Duodenal mucosa (tissue), 2 donors: ENCODE measurements around the gene CHEK2.

Source experiments
- H3K27ac ChIP-seq: one replicate; pipeline ENCODE4 v1.7.0; 2013; ENCODE audit warnings: low read depth, low read length
- H3K27me3 ChIP-seq, 2 donors: one replicate each; pipeline ENCODE4 v1.7.0; 2013; ENCODE audit warnings: low read length in 2 of 2, control low read depth in 1 of 2; ENCODE audit not compliant: insufficient read depth in 2 of 2, control insufficient read depth in 1 of 2
- H3K36me3 ChIP-seq, 2 donors: one replicate each; pipeline ENCODE4 v1.7.0; 2013; ENCODE audit warnings: low read length in 2 of 2, control low read depth in 1 of 2; ENCODE audit not compliant: insufficient read depth in 2 of 2, control insufficient read depth in 1 of 2
- H3K4me1 ChIP-seq, 2 donors: one replicate each; pipeline ENCODE4 v1.7.0; 2013; ENCODE audit warnings: low read length in 2 of 2, control low read depth in 1 of 2; ENCODE audit not compliant: insufficient read depth in 2 of 2, control insufficient read depth in 1 of 2
- H3K4me3 ChIP-seq, 2 donors: one replicate each; pipeline ENCODE4 v1.7.0; 2013; ENCODE audit warnings: low read length in 2 of 2, low read depth in 1 of 2
- H3K9ac ChIP-seq, 2 donors: one replicate each; pipeline ENCODE4 v1.7.0; 2013; ENCODE audit warnings: low read length in 2 of 2, low read depth in 1 of 2
- H3K9me3 ChIP-seq, 2 donors: one replicate each; pipeline ENCODE4 v1.7.0; 2013; ENCODE audit warnings: low read length in 2 of 2, control low read depth in 1 of 2; ENCODE audit not compliant: control insufficient read depth in 1 of 2

The CHEK2 gene

DNA sequence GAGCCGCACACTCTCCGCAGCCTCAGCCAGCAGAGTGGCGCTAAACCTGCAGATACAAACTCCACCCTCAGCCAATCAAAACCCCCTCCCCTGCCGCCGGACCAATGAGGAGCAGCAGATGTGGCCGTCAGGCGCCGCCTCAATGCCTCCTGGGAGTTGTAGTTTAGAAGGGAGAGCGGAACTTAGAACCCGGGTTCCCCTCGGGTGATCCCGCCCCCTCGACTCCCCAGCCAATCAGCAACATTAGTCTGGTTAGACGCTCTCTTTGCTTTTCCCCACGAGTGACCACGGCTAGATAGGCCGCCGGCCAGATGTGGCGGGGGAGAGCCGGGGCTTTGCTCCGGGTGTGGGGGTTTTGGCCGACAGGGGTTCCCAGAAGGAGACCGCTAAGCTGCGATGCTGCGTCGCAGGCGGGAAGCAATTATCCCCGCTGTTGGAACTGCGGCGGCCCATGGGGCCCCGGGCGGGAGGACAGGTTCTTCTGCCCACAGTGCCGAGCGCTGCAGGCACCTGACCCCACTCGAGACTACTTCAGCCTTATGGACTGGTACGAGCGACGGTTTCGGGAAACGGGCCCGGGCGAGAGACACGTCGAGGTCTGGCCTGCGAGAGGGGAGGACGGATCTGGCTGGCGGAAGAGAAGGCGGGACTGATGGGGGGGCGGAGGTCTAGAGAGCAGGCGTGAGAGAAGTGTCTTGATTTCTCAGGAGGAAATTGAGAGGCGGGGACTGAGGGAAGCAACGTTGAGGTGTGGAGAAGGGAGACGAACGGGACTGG is at the start of gene CHEK2, which contains the start of gene HSCB:
TSS of gene CHEK2 (minus strand) at position 36 of the 777 bp plus-strand sequence. CDS start 7,099 bp downstream, outside the sequence.
TSS of gene HSCB (plus strand) at position 255 of the 777 bp plus-strand sequence. CDS start at position 312, 57 bp downstream.
- H3K9ac ChIP-seq, result peak within 1 kb of the TSS; percentile 89 to 94
- H3K4me1 ChIP-seq, result peaks cover 12 to 19% of the 10 kb centered on the region in 2 donors
- H3K4me3 ChIP-seq, result peak within 1 kb of the TSS; percentile 76 to 96
- peak within 1 kb of the TSS; percentile 92 for H3K27ac ChIP-seq
- H3K36me3 ChIP-seq, result peaks cover 11 to 26% of the 10 kb centered on the region in 2 donors
- H3K9me3 ChIP-seq, result no peaks in the 10 kb centered on the region
- no peaks in the 10 kb centered on the region for H3K27me3 ChIP-seq

GRCh38 chr22:28791124-28791523 is 49.5 kb upstream of the CHEK2 start:
- no peaks in the 10 kb centered on the region for H3K27me3 ChIP-seq
- H3K4me3 ChIP-seq, result no peak overlapping the region
- H3K36me3 ChIP-seq, result peaks cover 27 to 43% of the 10 kb centered on the region in 2 donors
- no peak overlapping the region for H3K9ac ChIP-seq
- H3K27ac ChIP-seq, result no peak overlapping the region
- H3K4me1 ChIP-seq, result peaks cover 9 to 14% of the 10 kb centered on the region in 2 donors
- no peaks in the 10 kb centered on the region for H3K9me3 ChIP-seq

DNA sequence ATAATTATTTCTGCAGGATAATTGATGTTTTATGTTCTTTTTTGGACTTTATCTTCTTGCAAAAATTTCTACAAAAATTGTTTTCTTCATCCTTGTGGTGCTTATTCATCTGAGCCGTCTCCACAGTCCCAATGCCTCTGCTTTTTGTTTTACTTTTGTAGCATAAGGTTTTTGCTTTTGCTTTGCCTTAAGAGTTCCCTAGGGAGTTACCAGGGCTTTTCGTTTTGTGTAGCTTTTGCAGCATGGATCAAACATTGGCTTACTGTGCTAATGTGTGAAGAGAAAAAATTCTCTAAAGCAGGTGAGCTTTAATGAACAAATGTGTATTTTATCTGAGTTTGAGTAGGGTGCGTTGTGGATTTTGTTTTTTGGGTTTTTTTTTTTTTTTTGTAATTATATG is 47.0 kb upstream of the CHEK2 start:
- H3K27me3 ChIP-seq, result no peaks in the 10 kb centered on the region
- no peak overlapping the region for H3K9ac ChIP-seq
- peaks cover 14 to 21% of the 10 kb centered on the region in 2 donors for H3K4me1 ChIP-seq
- no peaks in the 10 kb centered on the region for H3K9me3 ChIP-seq
- no peak overlapping the region for H3K4me3 ChIP-seq
- H3K27ac ChIP-seq, result no peak overlapping the region
- H3K36me3 ChIP-seq, result peaks cover 12 to 42% of the 10 kb centered on the region in 2 donors

DNA sequence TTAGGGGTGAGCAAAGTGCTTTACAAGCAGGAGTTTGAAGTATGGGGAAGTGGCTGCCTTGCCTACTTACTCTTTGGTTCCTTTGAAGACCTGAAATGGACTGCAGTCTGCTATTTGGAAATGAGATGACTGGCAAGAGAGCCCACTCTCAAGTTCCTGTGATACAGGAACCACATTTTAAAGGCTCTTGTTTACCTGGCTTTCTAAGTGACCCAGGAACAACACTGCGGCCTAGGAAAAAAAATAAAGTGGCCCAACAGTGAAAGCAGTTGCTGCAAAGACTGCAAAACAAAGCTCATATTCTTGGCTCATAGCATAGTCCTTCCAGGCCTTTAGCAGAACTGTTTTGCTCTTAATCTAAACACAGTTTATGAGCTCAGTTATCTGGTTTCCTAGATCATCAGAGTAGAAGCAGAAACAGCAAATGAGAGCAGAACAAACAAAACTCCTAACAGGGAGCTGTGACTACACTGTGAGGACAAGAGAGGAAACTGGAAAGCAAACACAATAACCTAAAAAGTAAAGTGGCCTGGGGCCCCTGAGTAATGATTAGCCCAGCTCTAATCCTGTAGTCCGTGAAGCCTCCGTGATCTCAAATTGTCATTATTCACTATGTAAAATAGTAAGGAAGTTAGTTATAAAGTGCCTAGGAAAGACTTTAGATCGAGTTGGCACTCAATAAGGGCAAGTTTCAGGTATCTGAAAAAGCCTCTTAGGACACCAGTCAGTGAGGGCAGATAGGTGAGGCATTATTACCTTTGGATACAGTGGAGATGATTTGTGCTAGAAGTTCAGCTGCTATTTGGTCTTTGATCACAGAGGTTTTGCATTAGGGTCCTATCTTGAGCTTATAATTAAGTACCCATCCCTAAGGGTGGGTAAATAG is 42.4 kb upstream of the CHEK2 start:
- H3K4me1 ChIP-seq, result peaks cover 22 to 23% of the 10 kb centered on the region in 2 donors
- H3K27ac ChIP-seq, result peak overlapping the region; percentile 30
- H3K36me3 ChIP-seq, result peaks cover 15 to 46% of the 10 kb centered on the region in 2 donors
- H3K4me3 ChIP-seq, result no peak overlapping the region
- H3K9me3 ChIP-seq, result no peaks in the 10 kb centered on the region
- peak overlapping the region in 1 of 2 donors; percentile 21 for H3K9ac ChIP-seq
- no peaks in the 10 kb centered on the region for H3K27me3 ChIP-seq

DNA sequence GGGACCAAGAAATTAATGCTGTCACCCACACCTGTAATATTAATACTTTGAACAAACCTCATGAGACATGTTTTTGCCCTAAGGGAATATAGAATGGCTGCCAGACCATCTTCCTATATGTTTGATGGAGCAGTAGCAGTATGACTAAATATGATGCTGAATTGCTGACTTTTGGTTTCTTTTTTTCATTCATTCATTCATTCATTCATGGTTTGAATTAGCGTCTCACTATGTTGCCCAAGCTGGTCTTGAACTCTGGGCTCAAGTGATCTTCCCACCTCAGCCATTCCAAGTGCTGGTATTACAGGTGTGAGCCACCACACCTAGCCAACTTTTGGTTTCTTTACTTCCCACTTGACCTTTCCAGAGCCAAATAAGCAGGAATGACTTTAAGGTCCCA is 38.7 kb upstream of the CHEK2 start:
- Histone ChIP-seq H3K27ac (no peak overlapping the region), H3K4me1 (peaks cover 26% of the 10 kb centered on the region in 2 donors), H3K36me3 (peaks cover 7 to 43% of the 10 kb centered on the region in 2 donors), H3K9me3 (no peaks in the 10 kb centered on the region), H3K9ac (no peak overlapping the region), H3K4me3 (no peak overlapping the region), H3K27me3 (no peaks in the 10 kb centered on the region)

GRCh38 chr22:28779833-28780232 is 38.2 kb upstream of the CHEK2 start:
- no peak overlapping the region for H3K27ac ChIP-seq
- H3K9ac ChIP-seq, result no peak overlapping the region
- no peak overlapping the region for H3K4me3 ChIP-seq
- H3K36me3 ChIP-seq, result peaks cover 7 to 40% of the 10 kb centered on the region in 2 donors
- peaks cover 22 to 26% of the 10 kb centered on the region in 2 donors for H3K4me1 ChIP-seq
- H3K27me3 ChIP-seq, result no peaks in the 10 kb centered on the region
- H3K9me3 ChIP-seq, result no peaks in the 10 kb centered on the region

- Histone ChIP-seq H3K27ac (no peak overlapping the region), H3K9ac (no peak overlapping the region), H3K9me3 (no peaks in the 10 kb centered on the region), H3K36me3 (peaks cover 0 to 18% of the 10 kb centered on the region in 2 donors), H3K4me1 (peaks cover 3 to 8% of the 10 kb centered on the region in 2 donors), H3K4me3 (no peak overlapping the region), H3K27me3 (no peaks in the 10 kb centered on the region)
Measured at GRCh38 chr22:28774378-28774777, 32.8 kb upstream of the CHEK2 start.

DNA sequence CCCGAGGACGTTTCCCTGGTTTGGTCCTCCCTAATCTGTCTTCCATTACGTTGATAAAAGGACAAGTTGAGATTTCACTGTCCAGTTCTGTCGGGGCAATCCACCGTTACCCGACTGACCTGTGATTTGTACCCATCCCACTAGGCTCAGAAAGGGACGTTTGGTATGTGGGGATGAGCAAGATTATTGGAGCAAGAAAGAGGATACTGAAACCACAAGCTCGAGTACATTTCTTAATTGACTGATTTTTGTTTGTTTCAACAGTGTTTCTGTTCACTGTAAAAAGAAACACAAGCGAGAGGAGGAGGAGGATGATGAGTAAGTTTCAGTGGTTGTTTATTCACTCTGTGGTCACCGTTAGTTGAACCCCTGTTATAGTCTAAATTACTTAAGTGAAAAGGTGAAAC is 31.8 kb upstream of the CHEK2 start:
- Histone ChIP-seq H3K4me1 (peaks cover 0 to 8% of the 10 kb centered on the region in 2 donors), H3K9me3 (no peaks in the 10 kb centered on the region), H3K27me3 (no peaks in the 10 kb centered on the region), H3K27ac (peak overlapping the region; percentile 63), H3K9ac (peak overlapping the region; percentile 75 to 76), H3K4me3 (peak overlapping the region; percentile 73 to 81), H3K36me3 (peaks cover 0 to 18% of the 10 kb centered on the region in 2 donors)

DNA sequence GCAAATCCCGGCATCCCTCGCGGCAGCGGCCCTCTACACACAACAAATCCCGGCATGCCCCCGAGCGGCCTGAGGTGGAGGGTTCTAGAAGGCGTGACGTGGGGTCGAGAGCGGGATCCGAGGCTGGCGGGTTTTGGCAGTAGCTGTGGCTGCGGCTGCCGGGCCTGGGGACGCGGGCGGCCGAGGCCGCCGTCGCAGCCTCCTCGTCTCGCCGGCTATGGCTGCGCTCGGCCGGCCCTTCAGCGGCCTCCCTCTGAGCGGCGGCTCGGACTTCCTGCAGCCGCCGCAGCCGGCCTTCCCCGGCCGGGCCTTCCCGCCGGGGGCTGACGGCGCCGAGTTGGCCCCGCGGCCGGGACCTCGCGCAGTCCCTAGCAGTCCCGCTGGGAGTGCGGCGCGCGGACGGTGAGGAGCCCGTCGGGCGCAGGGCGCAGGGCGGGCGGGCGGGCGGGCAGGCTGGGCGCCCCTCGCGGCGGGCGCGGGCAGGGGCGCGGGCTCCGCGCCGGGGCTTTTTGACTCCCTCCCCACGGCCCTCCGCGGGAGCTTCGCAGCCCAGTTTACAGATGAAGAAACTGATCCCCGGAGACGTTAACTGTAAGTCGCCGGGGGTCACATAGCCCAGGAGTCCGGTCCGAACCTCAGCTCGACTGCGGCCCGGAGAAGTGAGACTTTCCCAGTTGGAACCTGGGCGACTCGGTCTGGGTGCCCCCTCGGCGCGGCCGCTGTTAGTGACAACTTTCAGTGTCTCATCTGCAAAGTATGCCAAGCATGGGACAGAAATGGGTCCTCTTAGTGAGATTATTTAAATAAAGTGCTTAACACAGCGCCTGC is 31.2 kb upstream of the CHEK2 start, which contains the start of gene CCDC117:
TSS of gene CCDC117 (plus strand) at position 63 of the 828 bp plus-strand sequence. CDS start at position 218, 155 bp downstream.
- H3K27me3 ChIP-seq, result no peaks in the 10 kb centered on the region
- H3K4me3 ChIP-seq, result peak within 1 kb of the TSS; percentile 73 to 81
- no peaks in the 10 kb centered on the region for H3K9me3 ChIP-seq
- H3K4me1 ChIP-seq, result peaks cover 0 to 8% of the 10 kb centered on the region in 2 donors
- peak within 1 kb of the TSS; percentile 93 for H3K27ac ChIP-seq
- peak within 1 kb of the TSS; percentile 75 to 76 for H3K9ac ChIP-seq
- peaks cover 0 to 17% of the 10 kb centered on the region in 2 donors for H3K36me3 ChIP-seq
